IPS-NIHi7 (cell line): ENCODE data around the gene ATP2C2.
"Not testable (repeated sequence)": the region's sequence is repeated elsewhere in the genome, so short reads cannot be mapped to it uniquely, and the experiment has no call there.

Experiments
- DNase-seq: peaks from one replicate; pipeline ENCODE4 v3.0.0; 2012; ENCODE audit warnings: mixed read lengths; ENCODE audit errors: extremely low spot score

ATP2C2 gene

GRCh38 chr16:84396082-84396481 is 27.7 kb downstream of the ATP2C2 start:
- not testable (repeated sequence) for DNase-seq

GRCh38 chr16:84396537-84397008 is 28.2 kb downstream of the ATP2C2 start:
- no peak for DNase-seq

GRCh38 chr16:84397090-84397489 is 28.8 kb downstream of the ATP2C2 start:
- no peak for DNase-seq

- DNase-seq = no peak
Measured at GRCh38 chr16:84398701-84399100, 30.4 kb downstream of the ATP2C2 start.

- DNase-seq = not testable (repeated sequence)
Measured at GRCh38 chr16:84399912-84400311, 31.6 kb downstream of the ATP2C2 start.

GRCh38 chr16:84403435-84403834 is 35.1 kb downstream of the ATP2C2 start:
- DNase-seq = not testable (repeated sequence)

GRCh38 chr16:84404324-84404723 is 36.0 kb downstream of the ATP2C2 start:
- no peak for DNase-seq

GRCh38 chr16:84404936-84405639 is 36.8 kb downstream of the ATP2C2 start:
- DNase-seq = no peak

- peak; percentile 58 for DNase-seq
Measured at GRCh38 chr16:84406006-84406963, 37.9 kb downstream of the ATP2C2 start.

- DNase-seq = no peak
Measured at GRCh38 chr16:84407588-84408313, 39.4 kb downstream of the ATP2C2 start.

- no peak for DNase-seq
Measured at GRCh38 chr16:84408314-84408690, 40.0 kb downstream of the ATP2C2 start.

- DNase-seq = no peak
Measured at GRCh38 chr16:84408856-84409255, 40.5 kb downstream of the ATP2C2 start.

GRCh38 chr16:84410361-84411138 is 42.2 kb downstream of the ATP2C2 start:
- DNase-seq = no peak

- DNase-seq = no peak
Measured at GRCh38 chr16:84411768-84412167, 43.4 kb downstream of the ATP2C2 start.

- no peak for DNase-seq
Measured at GRCh38 chr16:84412262-84412661, 43.9 kb downstream of the ATP2C2 start.

GRCh38 chr16:84413244-84414004 is 45.1 kb downstream of the ATP2C2 start:
- no peak for DNase-seq

- DNase-seq = no peak
Measured at GRCh38 chr16:84414789-84415326, 46.5 kb downstream of the ATP2C2 start.

GRCh38 chr16:84416407-84417321 is 48.3 kb downstream of the ATP2C2 start:
- no peak for DNase-seq
